Dedifferentiated amniotic fluid mesenchymal stem cell (primary cell): ENCODE results near the gene OR1M1.
"Not testable (repeated sequence)": the region's sequence is repeated elsewhere in the genome, so short reads cannot be mapped to it uniquely, and the experiment has no call there.

Experiments used
- DNase-seq: peaks from one replicate; pipeline ENCODE4 v3.0.0-alpha.2; 2016; ENCODE audit errors: extremely low spot score

OR1M1 gene

DNA sequence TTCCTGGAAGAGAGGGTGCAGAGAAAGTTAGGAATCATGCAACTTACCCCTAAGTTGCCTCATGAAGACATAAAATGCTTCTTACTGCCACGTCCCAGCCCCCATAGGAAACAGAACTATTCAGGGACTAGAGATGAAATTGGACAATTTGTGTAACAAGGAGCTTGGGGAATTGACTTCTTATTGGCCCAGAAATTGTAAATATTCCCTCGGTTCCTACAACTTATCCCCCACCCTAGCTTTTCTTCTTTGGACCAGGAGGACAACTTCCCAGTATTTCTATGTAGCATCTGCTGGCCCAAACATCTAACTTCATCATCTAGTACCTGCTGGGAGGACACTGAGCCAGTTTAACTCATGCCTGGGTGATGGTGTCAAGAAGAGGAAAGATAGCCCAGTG is at the start of gene OR1M1:
Gene OR1M1, plus strand, starts transcription at position 301 of the 400 bp plus-strand sequence. CDS start 6,184 bp downstream, outside the sequence.
- DNase-seq = no peak

DNA sequence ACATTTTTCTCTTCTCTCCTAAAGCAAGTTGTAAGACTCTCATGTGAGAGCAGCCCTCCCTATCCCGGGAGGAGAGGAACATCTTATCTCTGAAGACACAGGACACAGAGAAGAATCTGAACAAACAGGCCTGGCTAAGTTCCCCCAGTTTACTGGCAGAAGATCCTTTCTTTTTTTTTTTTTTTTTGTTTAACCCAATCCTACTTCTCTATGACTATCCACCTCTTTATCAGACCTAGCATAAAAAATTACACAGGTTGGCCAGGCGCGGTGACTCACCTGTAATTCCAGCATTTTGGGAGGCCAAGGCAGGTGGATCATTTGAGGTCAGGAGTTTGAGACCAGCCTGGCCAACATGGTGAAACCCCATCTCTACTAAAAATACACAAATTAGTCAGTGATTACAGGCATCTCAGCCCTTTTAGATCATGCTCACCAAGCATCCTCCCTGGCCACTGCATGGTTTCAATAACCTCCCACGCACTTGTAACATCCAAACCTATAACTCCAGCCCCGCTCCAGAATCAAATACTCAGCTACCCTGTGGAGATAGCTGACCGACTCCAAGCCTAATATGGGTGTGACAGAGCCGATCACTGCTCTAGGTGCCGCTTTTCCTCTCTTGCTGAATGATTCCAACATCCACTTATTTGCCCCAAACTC is 49.3 kb upstream of the OR1M1 start:
- no peak for DNase-seq

GRCh38 chr19:9039728-9040127 is 47.1 kb upstream of the OR1M1 start:
- no peak for DNase-seq

DNA sequence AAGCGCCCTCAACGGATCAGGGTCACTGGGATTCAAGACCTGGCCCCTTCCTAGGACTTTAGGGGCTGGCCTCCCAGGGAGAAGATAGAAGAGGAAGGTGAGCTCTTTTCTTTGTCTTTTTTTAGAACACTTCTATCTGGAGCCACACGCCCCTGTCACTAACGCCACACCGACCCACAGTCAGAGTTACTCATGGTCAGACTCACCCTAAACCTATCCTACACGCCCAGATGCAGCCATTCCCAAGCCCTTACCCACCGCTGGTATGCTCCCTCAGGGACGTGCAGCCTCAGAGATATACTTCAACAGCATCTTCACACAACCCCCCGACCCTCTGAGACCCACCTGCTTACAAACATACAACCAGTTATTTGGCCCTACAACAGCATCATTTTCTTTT is 46.7 kb upstream of the OR1M1 start:
- no peak for DNase-seq

DNA sequence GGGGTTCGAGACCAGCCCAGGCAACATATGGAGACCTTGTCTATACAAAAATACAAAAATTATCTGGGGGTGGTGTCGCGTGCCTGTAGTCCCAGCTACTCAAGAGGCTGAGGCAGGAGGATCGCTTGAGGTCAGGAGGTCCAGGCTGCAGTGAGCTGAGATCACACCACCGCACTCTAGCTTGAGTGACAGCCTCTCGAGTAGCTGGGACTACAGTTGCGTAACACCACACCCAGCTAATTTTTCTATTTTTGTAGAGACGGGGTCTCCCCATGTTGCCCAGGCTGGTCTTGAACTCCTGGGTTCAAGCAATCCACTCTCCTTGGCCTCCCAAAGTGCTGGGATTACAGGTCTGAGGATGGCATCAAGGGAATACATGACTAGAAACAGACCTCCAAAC is 45.8 kb upstream of the OR1M1 start:
- DNase-seq = no peak

- DNase-seq = no peak
Observed at GRCh38 chr19:9043524-9043923, 43.3 kb upstream of the OR1M1 start.

DNA sequence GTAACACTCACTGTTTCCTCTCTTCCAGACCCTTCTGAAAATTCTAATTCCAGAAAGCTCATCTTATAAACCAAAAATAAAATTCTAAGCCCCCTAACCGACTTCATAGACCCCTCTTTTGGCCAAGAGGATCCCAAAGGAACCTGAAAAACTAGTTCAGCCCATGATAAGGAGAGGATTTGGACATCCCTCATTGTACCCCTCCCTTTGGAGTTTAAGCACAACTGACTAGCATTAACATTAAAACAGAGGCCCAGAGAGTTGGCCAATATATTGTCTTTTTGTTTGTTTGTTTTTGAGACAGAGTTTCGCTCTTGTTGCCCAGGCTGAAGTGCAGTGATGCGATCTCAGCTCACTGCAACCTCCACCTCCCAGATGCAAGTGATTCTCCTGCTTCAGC is 42.4 kb upstream of the OR1M1 start:
- no peak for DNase-seq

GRCh38 chr19:9046694-9047093 is 40.2 kb upstream of the OR1M1 start:
- DNase-seq = no peak

- no peak for DNase-seq
Observed at GRCh38 chr19:9052894-9053293, 34.0 kb upstream of the OR1M1 start.

DNA sequence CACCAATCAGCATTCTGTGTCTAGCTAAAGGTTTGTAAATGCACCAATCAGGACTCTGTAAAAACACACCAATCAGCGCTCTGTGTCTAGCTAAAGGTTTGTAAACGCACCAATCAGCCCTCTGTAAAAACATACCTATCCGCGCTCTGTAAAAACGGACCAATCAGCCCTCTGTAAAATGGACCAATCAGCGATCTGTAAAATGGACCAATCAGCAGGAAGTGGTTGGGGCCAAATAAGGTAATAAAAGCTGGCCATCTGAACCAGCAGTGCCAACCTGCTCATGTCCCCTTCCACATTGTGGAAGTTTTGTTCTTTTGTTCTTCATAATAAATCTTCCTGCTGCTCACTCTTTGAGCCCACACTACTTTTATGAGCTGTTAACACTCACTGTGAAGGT is 33.2 kb upstream of the OR1M1 start:
- not testable (repeated sequence) for DNase-seq

DNA sequence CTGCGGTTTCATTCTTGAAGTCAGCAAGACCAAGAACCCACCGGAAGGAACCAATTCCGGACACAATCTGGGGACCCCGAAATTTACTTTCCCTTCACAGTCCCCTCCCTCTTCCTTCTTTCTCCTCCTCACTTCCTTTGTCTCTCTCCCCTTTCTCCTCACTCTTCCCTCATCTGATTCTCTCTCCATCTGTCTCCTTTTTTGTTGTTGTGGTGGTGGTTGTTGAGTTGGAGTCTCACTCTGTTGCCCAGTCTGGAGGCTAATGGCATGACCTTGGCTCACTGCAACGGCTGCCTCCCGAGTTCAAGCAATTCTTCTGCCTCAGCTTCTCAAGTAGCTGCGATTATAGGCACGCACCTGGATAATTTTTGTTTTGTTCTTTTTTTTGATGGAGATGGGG is 32.7 kb upstream of the OR1M1 start:
- DNase-seq = no peak

DNA sequence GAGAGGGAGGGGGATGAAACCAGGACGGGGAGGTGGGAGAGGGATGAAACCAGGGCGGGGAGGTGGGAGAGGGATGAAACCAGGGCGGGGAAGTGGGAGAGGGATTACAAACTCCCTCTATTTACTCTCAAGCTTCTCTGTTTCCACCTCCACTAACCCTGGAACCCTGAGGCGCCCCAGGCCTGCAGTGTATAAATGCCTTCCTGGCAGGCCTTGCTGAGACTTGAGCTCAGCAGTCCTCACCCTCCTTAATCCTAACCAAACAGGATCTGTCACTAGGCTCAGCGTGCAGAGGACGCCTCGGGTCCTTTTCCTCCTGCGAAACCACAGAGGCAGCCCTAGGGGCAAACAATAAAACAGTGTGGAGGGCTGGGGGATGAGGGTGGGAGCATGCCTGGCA is 32.1 kb upstream of the OR1M1 start:
- no peak for DNase-seq

- DNase-seq = not testable (repeated sequence)
Observed at GRCh38 chr19:9056131-9056530, 30.7 kb upstream of the OR1M1 start.

- DNase-seq = no peak
Observed at GRCh38 chr19:9057505-9058258, 29.2 kb upstream of the OR1M1 start.

GRCh38 chr19:9058905-9059667 is 27.8 kb upstream of the OR1M1 start:
- no peak for DNase-seq

DNA sequence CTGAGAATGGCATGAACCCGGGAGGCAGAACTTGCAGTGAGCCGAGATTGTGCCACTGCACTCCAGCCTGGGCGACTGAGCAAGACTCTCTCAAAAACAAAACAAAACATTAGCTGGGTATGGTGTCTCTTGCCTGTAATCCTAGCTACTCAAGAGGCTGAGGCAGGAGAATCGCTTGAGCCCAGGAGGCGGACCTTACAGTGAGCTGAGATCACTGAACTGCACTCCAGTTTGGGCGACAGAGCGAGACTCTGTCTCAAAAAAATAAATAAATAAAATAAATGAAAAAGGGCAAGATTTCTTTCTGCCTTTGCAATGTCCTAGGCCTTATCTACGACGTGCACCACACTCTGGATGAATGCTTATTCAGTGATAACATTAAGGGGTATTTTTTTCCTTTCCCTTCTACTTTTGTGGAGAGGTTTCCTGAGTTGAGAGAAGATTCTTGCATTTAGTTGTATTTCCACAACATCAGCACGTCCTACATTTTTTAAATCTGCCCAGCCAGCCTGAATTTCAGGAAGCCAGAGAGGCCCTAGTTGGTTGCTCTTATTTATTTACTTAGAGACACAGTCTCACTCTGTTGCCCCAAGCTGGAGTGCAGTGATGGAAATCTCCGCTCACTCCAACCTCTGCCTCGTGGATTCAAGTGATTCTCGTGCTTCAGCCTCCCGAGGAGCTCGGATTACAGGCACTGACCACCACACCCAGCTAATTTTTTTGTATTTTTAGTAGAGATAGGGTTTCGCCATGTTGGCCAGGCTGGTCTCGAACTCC is 26.1 kb upstream of the OR1M1 start:
- no peak for DNase-seq

- no peak for DNase-seq
Observed at GRCh38 chr19:9061879-9062278, 25.0 kb upstream of the OR1M1 start.

GRCh38 chr19:9065457-9066014 is 21.3 kb upstream of the OR1M1 start:
- no peak for DNase-seq

- no peak for DNase-seq
Observed at GRCh38 chr19:9070066-9070465, 16.8 kb upstream of the OR1M1 start.

DNA sequence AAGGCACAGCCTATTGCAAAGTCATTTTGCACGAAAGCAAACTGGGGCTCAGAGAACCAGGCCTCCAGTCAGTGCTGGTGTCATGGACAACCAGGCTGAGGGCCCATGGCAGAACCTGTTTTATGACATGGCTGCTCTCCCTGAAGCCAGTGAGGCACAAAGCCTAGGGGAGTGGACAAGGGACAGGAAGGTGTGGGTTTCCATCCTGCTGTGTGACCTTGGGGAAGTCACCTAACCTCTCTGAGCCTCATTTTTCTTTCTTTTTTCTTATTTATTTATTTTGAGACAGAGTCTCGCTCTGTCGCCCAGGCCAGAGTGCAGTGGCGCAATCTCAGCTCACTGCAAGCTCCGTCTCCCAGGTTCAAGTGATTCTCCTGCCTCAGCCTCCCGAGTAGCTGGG is 15.1 kb upstream of the OR1M1 start:
- DNase-seq = not testable (repeated sequence)

DNA sequence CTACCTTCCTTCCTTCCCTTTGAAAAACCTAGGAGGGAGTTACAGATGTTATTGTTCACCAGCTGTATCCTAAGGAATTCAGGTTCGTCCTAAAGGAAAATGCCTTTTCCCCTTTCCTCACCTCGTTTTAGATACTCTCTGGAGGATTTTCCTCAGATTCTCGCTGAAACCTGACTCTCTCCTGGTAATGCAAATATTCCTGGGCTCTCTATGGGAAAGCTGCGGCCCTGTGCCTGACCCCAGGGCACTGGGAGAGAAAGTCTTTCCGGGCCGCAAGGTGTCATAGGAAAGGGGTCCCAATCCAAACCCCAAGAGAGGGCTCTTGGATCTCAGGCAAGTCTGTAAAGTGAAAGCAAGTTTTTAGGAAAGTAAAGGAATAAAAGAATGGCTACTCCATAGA is 13.1 kb upstream of the OR1M1 start:
- DNase-seq = no peak
